ENCODE results near the gene KLHL33.

KLHL33 gene

GRCh38 chr14:20416223-20416622 lies 19.7 kb downstream of the KLHL33 start:
- no peak for DNase-seq (ENCODE audit: low spot score)

DNA sequence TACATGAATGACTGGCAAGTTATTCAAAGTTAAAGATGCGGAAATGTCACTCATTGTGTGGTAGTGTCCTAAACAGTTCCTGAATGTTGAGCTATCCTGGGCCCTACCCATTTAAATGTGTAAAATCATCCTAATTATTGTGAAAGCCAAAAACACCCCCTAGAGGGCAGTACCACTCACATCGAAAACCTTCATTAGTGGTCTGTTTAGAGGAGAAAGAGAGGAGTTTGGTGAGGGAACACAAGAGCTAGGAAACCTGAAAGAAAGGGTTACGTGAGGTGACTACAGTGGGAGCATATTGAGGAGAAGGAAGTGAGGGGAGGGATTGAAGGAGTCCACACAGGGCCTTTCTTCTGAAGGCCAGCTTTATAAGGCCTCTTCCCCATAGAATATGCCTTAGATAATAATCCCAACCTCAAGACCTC lies 20.2 kb downstream of the KLHL33 start:
- DNase-seq (ENCODE audit: low spot score): peak; percentile 58

DNA sequence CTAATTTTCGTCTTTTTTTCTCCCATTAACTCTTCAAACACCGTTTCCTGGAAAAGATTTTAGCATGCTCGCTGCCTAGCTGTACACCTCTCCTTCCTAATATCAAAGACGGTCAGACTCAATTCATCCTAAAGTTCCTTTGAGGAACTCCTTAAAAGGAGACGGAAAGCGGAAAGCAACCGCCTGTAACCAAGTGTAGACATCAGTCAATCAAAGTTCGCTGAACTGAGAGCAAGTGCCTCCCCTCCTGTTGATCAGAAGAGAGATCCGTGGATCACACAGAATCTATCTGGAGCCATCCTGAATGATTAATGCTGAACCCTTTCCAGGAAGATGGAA lies 22.3 kb downstream of the KLHL33 start:
- peak; percentile 60 for DNase-seq (ENCODE audit: low spot score)

- peak; percentile 92 for DNase-seq (ENCODE audit: low spot score)
Measured at GRCh38 chr14:20412876-20413743, 22.9 kb downstream of the KLHL33 start, which contains the start of gene TEP1. TEP1 (minus strand) TSS chr14:20413501; CDS start chr14:20408439, 5,062 bp downstream.

DNA sequence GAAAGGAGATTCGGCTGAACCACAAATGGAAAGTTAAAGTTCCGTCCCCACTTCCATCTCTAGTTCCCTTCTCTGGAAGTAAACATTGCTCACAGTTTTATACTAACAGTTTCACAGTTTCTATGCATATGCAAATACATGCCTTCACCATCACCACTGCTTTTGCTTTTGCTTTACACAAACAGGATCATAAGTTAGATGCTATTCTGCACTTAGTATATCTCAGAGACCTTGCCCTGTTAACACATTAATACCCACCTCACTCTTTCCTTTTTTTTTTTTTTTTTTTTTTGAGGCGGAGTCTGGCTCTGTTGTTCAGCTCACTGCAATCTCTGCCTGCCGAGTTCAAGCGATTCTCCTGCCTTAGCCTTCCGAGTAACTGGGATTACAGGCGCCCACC lies 23.6 kb downstream of the KLHL33 start:
- DNase-seq (ENCODE audit: low spot score): no peak

- peak; percentile 82 for DNase-seq (ENCODE audit: low spot score)
Measured at GRCh38 chr14:20409226-20409625, 26.7 kb downstream of the KLHL33 start.

DNA sequence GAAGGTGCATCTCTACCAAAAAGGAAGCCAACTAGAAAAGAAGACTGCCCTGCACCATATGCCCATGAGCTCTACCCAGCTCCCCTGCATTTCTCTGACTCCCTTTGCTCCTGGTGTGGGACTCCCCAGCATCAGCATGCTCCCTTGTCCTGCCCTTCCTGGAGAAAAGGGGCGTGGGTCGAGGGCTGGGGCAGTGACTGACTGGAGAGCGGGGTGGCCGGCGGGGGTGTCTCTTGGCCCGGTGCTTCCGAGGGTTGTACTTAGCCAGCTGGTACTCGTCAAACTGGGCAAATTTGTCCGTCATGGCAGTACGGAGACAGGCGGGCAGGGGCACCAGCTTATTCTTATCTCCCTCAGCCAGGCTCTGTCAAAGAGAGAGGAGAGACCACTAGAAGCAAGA lies 32.4 kb downstream of the KLHL33 start:
- no peak for DNase-seq (ENCODE audit: low spot score)

DNA sequence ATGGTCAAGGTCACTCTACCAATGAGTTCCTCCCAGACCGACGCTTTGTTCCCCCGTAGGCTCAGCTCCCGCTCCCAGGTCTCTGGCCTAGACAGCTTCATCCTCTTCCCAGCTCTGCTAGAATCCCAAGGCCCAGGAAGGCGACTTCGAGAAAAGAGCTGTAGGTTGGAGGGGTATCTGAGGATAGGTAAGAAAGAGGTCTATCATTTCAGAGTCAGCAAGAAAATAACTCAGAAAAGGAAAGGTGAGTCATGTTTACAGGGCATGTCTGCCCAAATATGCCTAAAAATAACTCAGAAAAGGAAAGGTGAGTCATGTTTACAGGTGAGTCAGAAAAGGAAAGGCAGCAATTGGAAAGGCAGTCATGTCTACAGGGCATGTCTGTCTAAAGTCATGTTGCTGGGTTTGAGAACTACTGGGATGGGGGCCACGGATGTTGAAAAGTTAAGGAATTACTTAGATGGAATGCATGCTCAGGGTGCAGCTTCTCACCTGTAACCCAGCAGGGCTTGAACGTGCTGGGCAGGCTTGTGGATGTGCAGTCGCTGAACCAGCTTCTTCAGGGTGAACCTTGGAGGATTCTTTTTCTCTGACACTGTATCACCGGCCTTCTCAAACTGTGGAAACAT lies 34.9 kb downstream of the KLHL33 start:
- peak; percentile 95 for DNase-seq (ENCODE audit: low spot score)

DNA sequence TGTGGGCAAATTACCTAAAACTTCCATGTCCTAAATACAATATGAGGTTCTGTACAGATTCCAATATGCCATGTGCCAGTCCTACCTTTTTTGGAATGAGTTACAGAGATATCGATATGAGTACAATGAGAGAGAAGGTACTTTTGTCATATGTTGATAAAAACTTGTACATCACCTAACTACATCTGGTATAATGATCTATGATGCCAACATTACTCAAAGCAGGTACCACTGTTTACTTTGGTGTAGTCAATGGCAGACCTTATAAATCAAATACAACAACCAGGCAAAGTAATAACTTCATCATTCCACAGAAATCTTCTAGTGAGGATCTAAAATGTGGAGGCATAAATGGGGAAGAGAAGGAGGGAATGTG lies 35.4 kb downstream of the KLHL33 start:
- DNase-seq (ENCODE audit: low spot score): no peak

DNA sequence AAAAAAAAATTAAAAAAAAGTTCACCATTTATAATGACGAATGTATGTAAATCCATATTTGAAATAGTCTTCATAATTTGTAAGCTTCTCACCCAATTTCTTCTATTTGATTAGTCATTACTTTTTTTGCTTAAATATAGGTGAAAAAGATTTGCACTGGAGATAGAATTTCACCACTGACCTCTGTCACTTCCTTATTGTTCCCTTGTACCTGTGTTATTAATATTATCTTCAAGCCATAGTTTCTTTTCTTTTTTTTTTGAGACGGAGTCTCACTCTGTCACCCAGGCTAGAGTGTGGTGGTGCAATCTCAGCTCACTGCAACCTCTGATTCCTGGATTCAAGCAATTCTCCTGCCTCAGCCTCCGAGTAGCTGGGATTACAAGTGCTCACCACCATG lies 38.5 kb downstream of the KLHL33 start:
- no peak for DNase-seq (ENCODE audit: low spot score)

- no peak for DNase-seq (ENCODE audit: low spot score)
Measured at GRCh38 chr14:20391505-20391904, 44.5 kb downstream of the KLHL33 start.

DNA sequence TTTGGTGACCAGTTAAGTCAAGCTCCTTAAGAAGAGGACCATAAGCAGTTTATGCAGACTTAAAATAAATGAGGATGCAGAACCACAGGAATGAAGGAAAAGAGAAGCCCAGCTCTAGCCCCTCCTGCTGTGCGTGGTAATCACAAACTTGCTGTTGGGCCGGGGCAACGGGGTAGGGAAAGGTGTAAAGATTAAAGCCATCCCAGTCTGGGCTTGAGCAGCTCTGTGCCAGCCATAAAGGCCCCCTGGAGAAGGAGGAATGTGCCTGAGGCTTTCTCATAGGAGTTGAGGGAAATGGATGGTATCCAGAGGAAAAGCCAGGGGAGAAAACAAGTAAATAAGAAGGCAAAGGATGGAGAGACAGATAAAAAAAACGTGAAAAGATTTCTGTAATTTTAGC lies 47.8 kb downstream of the KLHL33 start:
- DNase-seq (ENCODE audit: low spot score): no peak

GRCh38 chr14:20387576-20387975 lies 48.4 kb downstream of the KLHL33 start:
- no peak for DNase-seq (ENCODE audit: low spot score)

- no peak for DNase-seq (ENCODE audit: low spot score)
Measured at GRCh38 chr14:20386276-20386855, 49.6 kb downstream of the KLHL33 start.

GRCh38 chr14:20384886-20385285 lies 51.1 kb downstream of the KLHL33 start:
- DNase-seq (ENCODE audit: low spot score): no peak

DNA sequence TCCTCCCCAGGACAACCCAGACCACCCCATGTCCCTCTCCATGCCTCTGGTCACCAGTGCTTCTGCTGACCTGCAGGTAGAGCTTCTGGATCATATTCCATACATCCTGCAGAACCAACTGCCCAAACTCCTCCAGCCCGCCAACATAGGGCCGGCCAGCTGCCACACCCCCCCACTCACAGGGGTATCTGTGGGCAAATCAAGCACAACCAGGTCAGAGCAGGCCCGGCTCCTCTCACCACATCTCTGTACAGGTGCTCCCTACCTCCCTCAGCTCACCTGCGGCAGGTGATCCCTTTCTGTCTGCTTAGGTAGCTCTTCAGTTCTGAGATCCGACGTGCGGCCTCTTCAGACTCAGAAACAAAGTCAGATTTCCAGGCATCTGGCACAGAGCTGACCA lies 51.6 kb downstream of the KLHL33 start:
- DNase-seq (ENCODE audit: low spot score): no peak

DNA sequence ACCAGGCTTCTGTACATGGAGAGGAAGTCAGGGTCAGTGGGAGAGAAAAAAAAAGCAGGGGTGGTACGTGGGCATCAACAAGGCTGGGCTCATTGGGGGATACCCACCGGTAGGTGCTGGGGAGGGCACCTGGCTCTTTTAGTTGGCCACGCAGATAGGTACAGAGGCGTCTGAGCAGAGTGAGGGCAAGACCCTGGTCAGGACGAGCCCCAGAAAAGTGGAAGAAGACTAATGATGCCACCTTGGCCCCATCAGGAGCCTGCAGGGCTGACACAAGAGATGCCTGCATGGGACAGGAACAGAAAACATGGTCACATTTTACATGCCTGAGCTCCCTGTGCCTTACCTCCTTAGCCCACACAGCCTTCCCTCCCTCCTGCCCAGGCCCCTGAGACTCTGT lies 52.3 kb downstream of the KLHL33 start:
- no peak for DNase-seq (ENCODE audit: low spot score)

- DNase-seq (ENCODE audit: low spot score): no peak
Measured at GRCh38 chr14:20383032-20383431, 52.9 kb downstream of the KLHL33 start.

GRCh38 chr14:20382526-20382925 lies 53.4 kb downstream of the KLHL33 start:
- DNase-seq (ENCODE audit: low spot score): no peak

- DNase-seq (ENCODE audit: low spot score): no peak
Measured at GRCh38 chr14:20381341-20381740, 54.6 kb downstream of the KLHL33 start.

DNA sequence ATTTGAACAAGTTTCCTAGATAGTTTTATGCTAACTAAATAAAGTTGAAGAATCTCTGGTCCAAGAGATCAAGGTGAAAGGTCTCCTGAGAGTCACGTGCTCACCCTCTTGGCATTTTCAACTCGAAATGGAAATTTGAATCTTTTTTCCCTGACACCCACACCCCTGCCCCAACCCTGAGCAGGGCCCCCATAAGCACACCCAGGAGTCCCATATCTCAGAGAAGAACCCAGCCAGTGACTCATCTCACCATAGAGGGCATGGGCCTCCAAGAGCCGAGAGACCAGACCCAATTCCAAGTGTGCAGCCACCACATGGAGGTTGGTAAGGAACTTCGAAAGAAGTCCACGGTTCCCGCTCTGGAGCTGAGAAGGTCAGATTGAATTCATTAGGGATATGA lies 55.3 kb downstream of the KLHL33 start:
- no peak for DNase-seq (ENCODE audit: low spot score)

DNA sequence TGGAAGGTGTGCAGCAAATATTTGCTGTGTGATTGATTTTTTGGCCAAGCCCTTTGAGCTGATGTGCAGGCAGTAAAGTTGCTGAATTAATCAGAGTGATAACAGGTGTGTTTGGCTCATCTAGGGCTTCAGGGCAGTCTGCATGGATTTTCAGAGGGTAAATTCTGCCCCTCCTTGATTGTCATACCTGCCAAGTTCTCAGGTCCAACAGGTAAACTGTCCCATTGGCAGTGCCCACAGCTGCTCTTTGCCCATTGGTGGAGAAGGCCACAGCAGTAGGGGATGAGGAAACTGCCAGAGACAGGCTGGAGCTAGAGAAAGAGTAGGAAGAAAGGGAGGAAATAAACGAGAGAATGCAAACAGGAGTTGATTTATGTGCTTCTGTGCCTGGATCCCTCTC lies 56.2 kb downstream of the KLHL33 start:
- DNase-seq (ENCODE audit: low spot score): no peak

DNA sequence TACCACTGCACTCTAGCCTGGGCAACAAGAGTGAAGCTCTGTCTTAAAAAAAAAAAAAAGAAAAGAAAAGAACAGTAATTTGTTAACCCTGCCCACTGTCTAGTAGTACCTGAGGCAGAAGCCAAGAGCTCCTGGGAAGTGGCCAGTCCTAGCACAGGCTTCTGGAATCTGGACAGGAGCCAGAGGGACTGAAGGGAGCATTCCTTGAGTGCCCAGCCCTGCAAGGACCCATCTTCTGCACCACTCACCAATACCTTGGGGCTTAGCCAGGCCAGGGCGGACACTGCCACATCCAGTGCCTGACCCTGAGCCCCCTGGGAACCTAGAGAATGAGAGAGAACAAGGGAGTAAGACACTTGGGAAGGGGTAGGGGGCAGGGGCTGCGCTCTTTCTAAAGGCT lies 58.8 kb downstream of the KLHL33 start:
- no peak for DNase-seq (ENCODE audit: low spot score)

All from kidney tubule cell (primary cell).